NB4 (cell line): Measurements from ENCODE around the gene TPPP3.

ENCODE experiments used
- CTCF ChIP-seq: IDR thresholded peaks from one replicate; pipeline ENCODE4 v1.5.1; 2012; ENCODE audit warnings: low read depth, low read length
- POLR2A ChIP-seq: IDR thresholded peaks from 2 replicates; pipeline ENCODE4 v1.6.1; 2011; ENCODE audit warnings: mild to moderate bottlenecking; ENCODE audit not compliant: insufficient read length; ENCODE audit errors: extremely low read depth

- no peak for TF ChIP-seq CTCF
- no peak for TF ChIP-seq POLR2A
Measured at GRCh38 chr16:67430504-67430976, 37.2 kb upstream of the TPPP3 start.
